Psoas muscle (tissue), 8 donors: ENCODE data around the gene NLRP11. TPM values are rescaled to one million over a fixed set of nuclear protein-coding genes. Genes with fewer than 3 reads are reported as not detected.
"Not testable (repeated sequence)": the region's sequence is repeated elsewhere in the genome, so short reads cannot be mapped to it uniquely, and the experiment has no call there.

Experiments used
- ATAC-seq, 4 donors: fragments of 200-7000 bp; cut with Tn5 transposase; one replicate each; pipeline ENCODE4 v1.9.1; 2020; ENCODE audit warnings: moderate library complexity in 3 of 4, mild to moderate bottlenecking in 2 of 4
- DNase-seq, 2 donors: peaks; one replicate each; pipeline ENCODE4 v3.0.0-alpha.2; 2020
- H3K27ac ChIP-seq: fragments of 200-600 bp; one replicate; pipeline ENCODE4 v1.8.0; 2022
- H3K27me3 ChIP-seq, 3 donors: fragments of 200-600 bp in 1 of 3; one replicate each; pipeline versions ENCODE4 v1.6.1 to v1.8.0; 2013 to 2022; ENCODE audit warnings: low read length in 2 of 3, mild to moderate bottlenecking in 2 of 3, moderate library complexity in 1 of 3; ENCODE audit not compliant: insufficient read depth in 3 of 3
- H3K36me3 ChIP-seq, 2 donors: fragments of 200-600 bp in 1 of 2; one replicate each; pipeline versions ENCODE4 v1.6.1 to v1.8.0; 2013 to 2022; ENCODE audit warnings: low read depth in 1 of 2, mild to moderate bottlenecking in 1 of 2, moderate library complexity in 1 of 2; ENCODE audit not compliant: insufficient read depth in 1 of 2
- H3K4me1 ChIP-seq: fragments of 200-600 bp; one replicate; pipeline ENCODE4 v1.8.0; 2022
- H3K4me3 ChIP-seq: fragments of 200-600 bp; one replicate; pipeline ENCODE4 v1.8.0; 2022; ENCODE audit warnings: mild to moderate bottlenecking
- H3K9me3 ChIP-seq: fragments of 200-600 bp; one replicate; pipeline ENCODE4 v1.8.0; 2022
- WGBS, 3 donors: extraction: QIAGEN DNeasy Blood & Tissue Kit; methylation state at CpG; one replicate each; pipeline versions ENCODE4 v1.1.6 to v1.1.7; 2013; 5-methylcytosine and 5-hydroxymethylcytosine counted together
- intact Hi-C, 2 donors: fragments of 100-400 bp; cut with DNase I; formaldehyde crosslinking; loops; one replicate each; pipeline versions ENCODE4 v1.11.0 to v1.14.2; 2022
- polyA plus RNA-seq, 3 donors: library from polyadenylated mRNA; stranded (reverse); fragments of 200-250 nt; gene quantifications; one replicate each; pipeline ENCODE4 v1.2.3, GENCODE V29; 2013
- total RNA-seq, 4 donors: library from RNA; stranded (reverse); fragmentation: NEBNext Ultra II Directional in 2 of 4; extraction: Animal tissue kit (Norgen Biotek cat#: 25700) in 2 of 4; gene quantifications; one replicate each; pipeline versions ENCODE4 v1.2.1 to v1.2.4, GENCODE V29; 2021 to 2023
- TF ChIP-seq, protein P1 (sequence below): fragments of 200-600 bp; IDR thresholded peaks from one replicate; pipeline ENCODE4 v1.8.0; 2022; ENCODE audit warnings: antibody characterized with exemption
- donor health status: healthy with polysubstance abuse.
- donor health status: DM: no; HTN: no; CAD: no; lungs with moderate emphysema.
- donor health status: Bipolar disorder and iron deficiency.
- donor health status: healthy.
- donor health status: DM: yes; HTN: yes; CAD: no.
- donor health status: DM: no; HTN: no; CAD: no.
- donor health status: DM: no; HTN: no; CAD: no.
- donor health status: DM: yes; HTN: yes; CAD: no.

NLRP11 gene
- total and polyA plus RNA-seq, 7 donors = not detected

DNA sequence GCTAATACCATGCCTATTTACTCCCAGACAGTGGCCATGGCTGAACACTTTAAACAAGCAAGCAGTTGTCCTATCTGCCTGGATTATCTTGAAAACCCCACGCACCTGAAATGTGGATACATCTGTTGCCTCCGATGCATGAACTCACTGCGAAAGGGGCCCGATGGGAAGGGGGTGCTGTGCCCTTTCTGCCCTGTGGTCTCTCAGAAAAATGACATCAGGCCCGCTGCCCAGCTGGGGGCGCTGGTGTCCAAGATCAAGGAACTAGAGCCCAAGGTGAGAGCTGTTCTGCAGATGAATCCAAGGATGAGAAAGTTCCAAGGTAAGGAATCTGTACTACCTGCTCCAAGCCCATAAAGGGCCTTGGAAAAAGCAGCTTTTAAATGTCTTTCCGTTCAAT lies 54.3 kb downstream of the NLRP11 start:
- Histone ChIP-seq H3K27ac (no peak overlapping the region), H3K9me3 (no peaks in the 10 kb centered on the region), H3K4me3 (no peak overlapping the region), H3K36me3 (no peaks in the 10 kb centered on the region), H3K27me3 (no peaks in the 10 kb centered on the region), H3K4me1 (no peaks in the 10 kb centered on the region)
- TF ChIP-seq, protein P1, sequence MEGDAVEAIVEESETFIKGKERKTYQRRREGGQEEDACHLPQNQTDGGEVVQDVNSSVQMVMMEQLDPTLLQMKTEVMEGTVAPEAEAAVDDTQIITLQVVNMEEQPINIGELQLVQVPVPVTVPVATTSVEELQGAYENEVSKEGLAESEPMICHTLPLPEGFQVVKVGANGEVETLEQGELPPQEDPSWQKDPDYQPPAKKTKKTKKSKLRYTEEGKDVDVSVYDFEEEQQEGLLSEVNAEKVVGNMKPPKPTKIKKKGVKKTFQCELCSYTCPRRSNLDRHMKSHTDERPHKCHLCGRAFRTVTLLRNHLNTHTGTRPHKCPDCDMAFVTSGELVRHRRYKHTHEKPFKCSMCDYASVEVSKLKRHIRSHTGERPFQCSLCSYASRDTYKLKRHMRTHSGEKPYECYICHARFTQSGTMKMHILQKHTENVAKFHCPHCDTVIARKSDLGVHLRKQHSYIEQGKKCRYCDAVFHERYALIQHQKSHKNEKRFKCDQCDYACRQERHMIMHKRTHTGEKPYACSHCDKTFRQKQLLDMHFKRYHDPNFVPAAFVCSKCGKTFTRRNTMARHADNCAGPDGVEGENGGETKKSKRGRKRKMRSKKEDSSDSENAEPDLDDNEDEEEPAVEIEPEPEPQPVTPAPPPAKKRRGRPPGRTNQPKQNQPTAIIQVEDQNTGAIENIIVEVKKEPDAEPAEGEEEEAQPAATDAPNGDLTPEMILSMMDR = no peak
- 25 to 33% (median 28%) methylated on average over 7 of the region's 7 CpGs for WGBS, 3 donors
- intact Hi-C loops = no loop called here
- DNase-seq (no peak), ATAC-seq (no peak)

DNA sequence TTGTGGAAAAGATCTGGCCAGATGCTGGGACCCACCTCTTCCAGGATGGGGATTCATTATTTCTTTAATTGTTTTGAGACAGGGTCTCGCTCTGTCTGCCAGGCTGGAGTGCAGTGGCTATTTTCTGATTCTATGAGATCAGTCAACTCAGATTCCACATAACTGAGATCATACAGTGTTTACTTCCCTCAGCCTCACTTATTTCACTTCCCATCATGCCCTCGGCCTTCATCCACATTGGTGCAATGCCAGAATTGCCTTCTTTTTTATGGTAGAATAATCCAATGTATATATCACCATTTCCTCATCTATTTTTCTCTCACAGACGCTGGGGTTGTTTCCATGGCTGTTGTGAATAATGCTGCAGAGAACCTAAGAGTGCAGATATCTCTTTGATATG lies 62.2 kb downstream of the NLRP11 start:
- H3K9me3 ChIP-seq, DNase-seq, H3K4me3 ChIP-seq, H3K4me1 ChIP-seq, intact Hi-C loops, H3K27me3 ChIP-seq, ATAC-seq, H3K36me3 ChIP-seq, H3K27ac ChIP-seq: not testable (repeated sequence)
- WGBS, 3 donors = 34 to 57% (median 45%) methylated on average over 2 of the region's 3 CpGs

DNA sequence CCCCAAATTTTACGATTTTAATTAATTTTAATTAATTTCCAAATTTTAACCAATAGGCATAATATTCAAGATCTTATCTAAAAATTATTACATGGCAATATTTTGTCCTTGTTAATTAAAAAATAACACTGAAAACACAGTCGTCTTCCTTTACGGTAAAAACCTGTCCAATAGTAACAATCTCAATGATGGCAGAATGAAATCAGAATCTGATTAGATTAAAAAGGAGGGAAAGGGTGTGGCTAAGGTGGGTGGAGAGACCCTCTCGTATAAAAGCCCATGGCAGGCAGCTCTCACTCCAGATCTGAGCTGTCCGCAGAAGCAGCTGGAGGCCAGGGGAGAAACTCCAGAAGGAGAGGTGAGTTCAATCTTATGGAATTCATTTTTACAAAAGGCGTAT lies 63.0 kb downstream of the NLRP11 start, which contains the start of gene RFPL4AL1:
Gene RFPL4AL1 (plus strand): TSS at position 301 of the 400 bp plus-strand sequence. CDS start 2,687 bp downstream, outside the sequence.
- H3K4me3 ChIP-seq, H3K27ac ChIP-seq, DNase-seq, H3K36me3 ChIP-seq, H3K4me1 ChIP-seq, H3K9me3 ChIP-seq, ATAC-seq, intact Hi-C loops, H3K27me3 ChIP-seq: not testable (repeated sequence)
- 77 to 85% (median 79%) methylated on average over 5 of the region's 6 CpGs for WGBS, 3 donors

DNA sequence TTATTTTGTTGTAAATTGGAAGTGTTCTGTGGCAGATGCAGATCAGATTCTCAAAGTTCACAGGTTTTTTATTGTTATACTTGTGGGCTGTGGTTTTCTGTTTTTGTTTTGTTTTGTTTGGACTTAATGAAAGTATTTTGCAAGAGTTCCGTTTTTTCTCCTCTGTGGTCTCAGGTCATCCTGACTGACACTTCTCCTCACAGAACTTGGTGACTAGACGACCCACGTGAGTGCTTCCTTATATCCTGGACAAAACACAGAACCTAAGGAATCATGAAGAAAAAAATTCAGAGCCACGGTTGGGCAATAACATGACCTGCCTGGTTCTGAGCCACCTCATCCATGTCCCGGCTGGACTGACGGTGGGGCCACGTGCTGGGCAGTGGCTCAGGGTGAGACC lies 65.3 kb downstream of the NLRP11 start:
- no peaks in the 10 kb centered on the region for H3K4me1 ChIP-seq
- no peak overlapping the region for H3K27ac ChIP-seq
- no peaks in the 10 kb centered on the region for H3K27me3 ChIP-seq
- DNase-seq (no peak), ATAC-seq (no peak)
- 61 to 86% (median 63%) methylated on average over 6 to 7 of the region's 7 CpGs for WGBS, 3 donors
- TF ChIP-seq, protein P1 = no peak
- H3K9me3 ChIP-seq = no peaks in the 10 kb centered on the region
- intact Hi-C loops = no loop called here
- no peak overlapping the region for H3K4me3 ChIP-seq
- no peaks in the 10 kb centered on the region for H3K36me3 ChIP-seq

DNA sequence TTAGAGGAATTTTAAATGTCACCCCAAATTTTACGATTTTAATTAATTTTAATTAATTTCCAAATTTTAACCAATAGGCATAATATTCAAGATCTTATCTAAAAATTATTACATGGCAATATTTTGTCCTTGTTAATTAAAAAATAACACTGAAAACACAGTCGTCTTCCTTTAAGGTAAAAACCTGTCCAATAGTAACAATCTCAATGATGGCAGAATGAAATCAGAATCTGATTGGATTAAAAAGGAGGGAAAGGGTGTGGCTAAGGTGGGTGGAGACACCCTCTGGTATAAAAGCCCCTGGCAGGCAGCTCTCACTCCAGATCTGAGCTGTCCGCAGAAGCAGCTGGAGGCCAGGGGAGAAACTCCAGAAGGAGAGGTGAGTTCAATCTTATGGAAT lies 73.0 kb downstream of the NLRP11 start, which contains the start of gene RFPL4A:
Gene RFPL4A (plus strand): TSS at position 301 of the 400 bp plus-strand sequence. CDS start 2,704 bp downstream, outside the sequence.
- H3K9me3 ChIP-seq, intact Hi-C loops, H3K27ac ChIP-seq, H3K4me3 ChIP-seq, ATAC-seq, H3K36me3 ChIP-seq, DNase-seq, H3K4me1 ChIP-seq, H3K27me3 ChIP-seq: not testable (repeated sequence)
- 65 to 91% (median 82%) methylated on average over 2 of the region's 3 CpGs for WGBS, 3 donors

DNA sequence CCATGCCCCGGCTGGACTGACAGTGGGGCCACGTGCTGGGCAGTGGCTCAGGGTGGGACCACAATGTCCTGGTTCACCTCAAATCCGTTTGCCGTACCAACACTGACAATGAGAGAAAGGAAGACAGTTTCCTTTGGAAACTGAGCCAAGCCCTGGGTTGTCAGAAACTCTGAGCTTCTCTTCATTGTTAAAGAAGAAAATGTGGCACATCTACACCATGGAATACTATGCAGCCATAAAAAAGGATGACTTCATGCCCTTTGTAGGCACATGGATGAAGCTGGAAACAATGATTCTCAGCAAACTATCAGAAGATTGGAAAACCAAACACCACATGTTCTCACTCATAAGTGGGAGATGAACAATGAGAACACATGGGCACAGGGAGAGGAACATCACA lies 75.0 kb downstream of the NLRP11 start:
- ATAC-seq, intact Hi-C loops: not testable (repeated sequence)

DNA sequence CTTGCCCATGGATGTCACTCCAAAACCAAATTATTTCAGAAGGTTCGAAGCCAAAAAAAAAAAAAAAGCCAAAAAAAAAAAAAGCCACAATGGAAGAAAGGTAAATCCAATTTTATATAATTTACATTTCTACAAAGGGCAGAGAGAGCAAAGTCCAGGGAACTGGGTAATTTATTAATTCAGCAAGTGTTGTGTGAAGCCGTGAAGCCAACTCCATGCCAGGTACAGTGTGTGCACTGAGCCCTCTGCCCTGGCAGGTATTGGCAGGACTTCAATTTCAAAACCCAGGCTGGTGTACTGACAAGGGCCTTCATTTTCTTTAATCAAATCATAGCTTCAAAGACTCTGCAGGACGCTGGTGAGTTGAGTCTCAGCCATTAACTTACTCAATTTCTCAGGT lies 78.4 kb downstream of the NLRP11 start:
- Histone ChIP-seq H3K27ac (no peak overlapping the region), H3K27me3 (no peaks in the 10 kb centered on the region), H3K36me3 (no peaks in the 10 kb centered on the region), H3K9me3 (no peaks in the 10 kb centered on the region), H3K4me3 (no peak overlapping the region), H3K4me1 (no peaks in the 10 kb centered on the region)
- intact Hi-C loops = no loop called here
- 62 to 72% (median 63%) methylated on average over 3 of the region's 3 CpGs for WGBS, 3 donors
- DNase-seq = no peak
- TF ChIP-seq, protein P1 = no peak
- ATAC-seq = no peak

More for the DNA sequence above, 75.0 kb downstream of the NLRP11 start:
- not testable (repeated sequence) for H3K27me3 ChIP-seq, H3K4me1 ChIP-seq, H3K36me3 ChIP-seq, H3K4me3 ChIP-seq, H3K27ac ChIP-seq, H3K9me3 ChIP-seq, DNase-seq
- 68 to 84% (median 75%) methylated on average over 4 of the region's 4 CpGs for WGBS, 3 donors
